ENCODE measurements around the gene CASQ2. TPM values are rescaled to one million over a fixed set of nuclear protein-coding genes. Genes with fewer than 3 reads are reported as not detected.

Gene CASQ2
- total RNA-seq, 1 donor from 2014 or later: 879 TPM

DNA sequence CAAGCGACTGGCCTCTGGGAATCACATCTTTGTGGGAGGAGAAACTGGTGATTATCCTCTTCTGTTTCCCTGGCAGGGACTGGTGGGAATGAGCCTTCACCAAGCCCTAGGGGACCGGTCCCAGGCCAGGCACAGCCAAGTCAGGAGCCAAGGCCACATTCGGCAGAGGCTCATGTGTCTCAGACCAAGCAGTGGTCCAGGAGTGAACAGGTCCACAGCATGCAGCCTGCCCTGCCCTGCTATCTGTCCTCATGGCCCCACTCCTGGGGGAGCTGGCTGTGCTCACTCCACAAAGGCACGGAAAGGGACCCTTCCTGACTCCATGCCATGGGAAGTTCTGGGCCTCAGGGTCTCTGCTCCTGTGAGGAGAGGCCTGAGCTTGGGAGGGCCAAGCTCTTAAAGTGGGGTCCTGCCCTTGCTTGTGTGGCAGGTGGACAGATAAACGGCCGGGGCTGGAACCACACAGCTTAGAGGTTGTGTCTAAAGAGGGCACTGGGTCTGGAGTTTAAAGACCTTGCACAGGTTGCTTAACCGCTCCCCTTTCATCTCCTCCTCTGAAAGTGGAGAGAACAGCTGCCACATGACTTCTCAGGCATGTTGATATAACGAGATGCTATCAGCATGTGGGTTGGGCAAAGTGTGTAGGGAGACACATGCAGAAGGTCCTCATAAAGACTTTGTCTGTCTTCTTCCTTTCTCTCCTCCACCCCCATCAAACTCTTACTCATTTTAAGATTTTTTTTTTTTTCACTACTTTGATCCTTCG is 57.5 kb downstream of the CASQ2 start:
- ATAC-seq: peak; percentile 16
- intact Hi-C loops (cut with micrococcal nuclease): loop anchor here (10.0 kb wide), 1 partner anchor 54 kb away; the partner anchor contains the start of gene CASQ2
- DNase-seq: no peak

- no peak for DNase-seq
- intact Hi-C loops (cut with micrococcal nuclease): loop anchor here (5.0 kb wide), 1 partner anchor 100 kb away; no protein-coding TSS in a partner anchor
- peak; percentile 35 for ATAC-seq
Measured at GRCh38 chr1:115706587-115707425, 61.7 kb downstream of the CASQ2 start.

DNA sequence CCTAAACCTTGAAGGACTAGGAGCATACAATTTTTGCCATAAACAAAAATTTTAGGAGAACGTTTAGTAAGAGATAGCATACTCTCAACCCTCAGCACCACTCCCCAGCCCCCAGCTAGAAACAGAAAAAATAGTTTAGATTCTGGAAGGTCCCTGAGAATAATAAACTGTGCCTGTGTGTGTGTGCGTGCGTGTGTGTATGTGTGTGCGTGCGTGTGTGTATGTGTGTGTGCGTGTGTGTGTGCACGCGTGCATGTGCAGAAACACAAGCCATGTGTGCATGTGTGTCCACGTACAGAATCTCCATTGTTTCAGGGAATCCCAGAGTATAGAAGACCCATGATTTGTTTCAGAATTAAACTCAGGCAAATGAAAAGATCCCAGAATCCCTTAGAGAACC is 62.6 kb downstream of the CASQ2 start:
- intact Hi-C loops (cut with micrococcal nuclease): loop anchor here (5.0 kb wide), 1 partner anchor 99 kb away; no protein-coding TSS in a partner anchor
- DNase-seq: no peak

GRCh38 chr1:115705085-115705951 is 63.2 kb downstream of the CASQ2 start:
- DNase-seq: no peak
- ATAC-seq: no peak
- intact Hi-C loops (cut with micrococcal nuclease): loop anchor here (5.0 kb wide), 1 partner anchor 98 kb away; no protein-coding TSS in a partner anchor

More for the DNA sequence above, 62.6 kb downstream of the CASQ2 start:
- ATAC-seq: no peak

DNA sequence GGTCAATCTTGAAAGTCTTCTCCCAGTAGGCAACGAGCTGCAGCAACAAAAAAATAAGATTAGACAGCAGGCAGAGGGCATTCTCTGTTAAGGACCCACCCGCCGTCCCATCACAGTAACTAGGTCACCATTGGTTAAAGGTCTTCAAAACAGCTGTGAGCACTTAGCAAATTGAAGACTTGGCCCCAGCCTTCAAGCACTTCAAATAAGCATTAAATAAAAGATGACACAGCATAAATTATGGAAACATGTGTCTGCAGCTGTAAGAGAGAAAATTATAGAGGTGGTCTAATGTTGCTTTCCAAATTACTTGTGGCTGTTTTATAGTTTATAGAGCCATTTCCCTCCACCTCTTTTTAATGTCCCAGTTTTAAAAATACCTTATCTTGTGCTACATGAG is 65.6 kb downstream of the CASQ2 start:
- no peak for DNase-seq
- ATAC-seq: peak; percentile 6
- intact Hi-C loops (cut with micrococcal nuclease): no loop called here

- ATAC-seq: no peak
- intact Hi-C loops (cut with micrococcal nuclease): no loop called here
- DNase-seq: no peak
Measured at GRCh38 chr1:115701090-115701489, 67.4 kb downstream of the CASQ2 start.

- intact Hi-C loops (cut with micrococcal nuclease): no loop called here
- DNase-seq: no peak
- no peak for ATAC-seq
Measured at GRCh38 chr1:115697619-115698018, 70.9 kb downstream of the CASQ2 start.

DNA sequence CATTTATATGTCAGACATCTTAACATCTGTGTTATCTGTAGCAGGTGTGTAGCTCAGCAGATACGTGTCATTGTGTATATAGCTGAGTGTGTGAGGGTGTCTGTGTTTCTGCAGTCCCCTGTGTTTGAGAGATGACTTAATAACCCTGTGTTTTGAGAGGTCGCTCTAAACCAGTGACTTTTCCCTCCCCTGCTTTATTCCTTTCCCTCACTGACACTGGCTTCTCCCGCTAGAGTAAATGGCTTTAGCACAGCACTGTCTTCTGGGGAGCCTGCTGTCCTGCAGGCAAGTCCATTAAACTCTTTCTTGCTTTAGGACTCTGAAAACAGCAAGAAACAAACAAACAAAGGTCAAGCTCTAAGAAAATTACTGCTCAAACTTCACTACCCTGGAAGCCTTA is 73.7 kb downstream of the CASQ2 start:
- ATAC-seq: no peak
- intact Hi-C loops (cut with micrococcal nuclease): no loop called here
- DNase-seq: no peak

GRCh38 chr1:115692224-115692623 is 76.3 kb downstream of the CASQ2 start:
- ATAC-seq (peak; percentile 71), DNase-seq (peak; percentile 46)
- intact Hi-C loops (cut with micrococcal nuclease): no loop called here

GRCh38 chr1:115690972-115691371 is 77.5 kb downstream of the CASQ2 start:
- intact Hi-C loops (cut with micrococcal nuclease): no loop called here
- ATAC-seq: no peak
- no peak for DNase-seq

- DNase-seq (no peak), ATAC-seq (no peak)
- intact Hi-C loops (cut with micrococcal nuclease): no loop called here
Measured at GRCh38 chr1:115687744-115688143, 80.8 kb downstream of the CASQ2 start.

DNA sequence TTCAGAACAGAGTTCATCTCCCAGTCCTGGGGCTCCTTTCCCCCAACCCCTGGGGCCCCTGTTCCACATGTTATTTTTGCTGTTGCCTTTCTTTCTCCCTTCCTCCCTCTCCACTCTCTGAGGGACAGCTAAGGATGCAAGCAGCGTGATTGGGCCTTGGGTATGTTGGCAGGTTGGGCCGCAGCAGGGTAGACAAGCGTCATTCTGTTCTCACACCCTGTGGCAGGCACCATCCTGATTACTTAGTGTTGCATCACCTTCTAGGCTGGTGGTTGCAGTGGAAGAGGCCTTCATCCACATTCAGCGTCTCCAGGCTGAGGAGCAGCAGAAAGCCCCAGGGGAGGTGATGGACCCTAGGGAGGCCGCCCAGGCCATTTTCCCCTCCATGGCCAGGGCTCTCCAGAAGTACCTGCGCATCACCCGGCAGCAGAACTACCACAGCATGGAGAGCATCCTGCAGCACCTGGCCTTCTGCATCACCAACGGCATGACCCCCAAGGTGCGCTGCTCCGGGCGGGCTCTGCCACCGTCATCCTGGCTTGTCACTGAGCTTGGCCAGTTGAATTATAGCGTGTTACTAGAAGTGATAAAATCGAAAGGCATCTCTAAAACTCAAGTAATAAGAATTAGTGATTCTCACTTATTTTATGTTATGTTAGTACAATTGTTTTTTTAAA is 83.3 kb downstream of the CASQ2 start:
- DNase-seq: no peak
- no peak for ATAC-seq
- intact Hi-C loops (cut with micrococcal nuclease): no loop called here

- intact Hi-C loops (cut with micrococcal nuclease): no loop called here
- no peak for ATAC-seq
- no peak for DNase-seq
Measured at GRCh38 chr1:115682792-115683191, 85.7 kb downstream of the CASQ2 start.

DNA sequence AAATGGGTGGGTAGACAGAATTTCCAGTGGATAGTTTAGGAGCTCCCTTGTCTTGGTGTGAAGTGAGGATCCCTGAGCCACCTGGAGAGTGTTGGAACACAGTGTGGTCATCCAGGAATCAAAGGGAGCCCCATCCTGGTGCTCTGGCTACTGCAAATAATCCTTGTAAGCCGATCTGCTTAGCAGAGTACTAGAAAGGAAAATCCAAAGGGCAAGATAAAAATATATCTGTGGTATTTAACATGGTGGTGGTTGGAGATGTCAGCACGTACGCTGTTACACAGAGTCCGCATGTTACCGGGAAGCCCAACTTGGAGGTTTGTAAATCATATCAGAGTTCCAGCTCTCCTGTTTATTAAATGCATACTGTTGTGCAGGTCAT is 87.8 kb downstream of the CASQ2 start:
- intact Hi-C loops (cut with micrococcal nuclease): no loop called here
- no peak for DNase-seq
- peak; percentile 77 for ATAC-seq

DNA sequence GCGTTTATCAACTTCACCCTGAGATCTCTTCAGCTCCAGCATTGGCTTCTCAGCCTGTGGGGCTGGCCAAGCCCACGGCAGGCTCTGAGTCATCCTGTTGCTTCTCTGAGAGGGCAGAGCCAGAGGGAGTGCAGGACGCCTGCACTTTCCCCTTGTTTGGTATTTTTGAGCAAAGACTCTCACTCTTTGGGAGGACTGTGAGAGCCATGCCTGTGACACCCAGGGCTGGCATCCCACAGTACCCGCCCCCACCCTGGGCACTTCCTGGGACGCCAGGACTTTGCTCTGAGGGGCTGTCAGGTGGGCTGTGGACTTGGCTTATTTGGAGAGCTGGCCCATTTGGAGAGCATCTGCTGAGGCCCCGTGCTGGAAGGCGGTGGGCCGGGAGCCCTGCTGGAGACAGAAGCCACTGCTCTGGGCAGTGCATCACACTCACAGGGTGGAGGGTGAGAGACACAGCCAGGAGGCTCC is 89.3 kb downstream of the CASQ2 start:
- peak; percentile 67 for DNase-seq
- intact Hi-C loops (cut with micrococcal nuclease): no loop called here
- ATAC-seq: peak; percentile 85

DNA sequence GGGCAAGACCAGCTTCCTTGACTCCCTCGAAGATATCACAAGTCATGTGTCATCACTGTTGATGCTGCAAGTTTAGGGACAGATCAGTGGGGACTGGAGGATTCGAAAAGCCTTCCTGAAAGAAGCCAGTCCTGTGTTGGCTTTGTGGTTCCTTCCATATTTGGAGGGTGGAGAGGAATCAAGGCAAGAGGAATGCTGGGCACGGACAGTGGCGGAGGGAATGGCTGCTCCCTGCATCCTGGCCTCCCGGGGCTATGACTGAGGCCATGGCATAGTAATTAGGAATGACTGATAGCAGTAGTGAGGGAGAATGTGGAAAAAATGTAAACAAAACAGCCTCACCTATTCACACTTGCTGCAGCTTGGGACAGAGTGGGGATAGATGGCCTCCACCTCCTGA is 90.4 kb downstream of the CASQ2 start:
- DNase-seq (no peak), ATAC-seq (no peak)
- intact Hi-C loops (cut with micrococcal nuclease): no loop called here

DNA sequence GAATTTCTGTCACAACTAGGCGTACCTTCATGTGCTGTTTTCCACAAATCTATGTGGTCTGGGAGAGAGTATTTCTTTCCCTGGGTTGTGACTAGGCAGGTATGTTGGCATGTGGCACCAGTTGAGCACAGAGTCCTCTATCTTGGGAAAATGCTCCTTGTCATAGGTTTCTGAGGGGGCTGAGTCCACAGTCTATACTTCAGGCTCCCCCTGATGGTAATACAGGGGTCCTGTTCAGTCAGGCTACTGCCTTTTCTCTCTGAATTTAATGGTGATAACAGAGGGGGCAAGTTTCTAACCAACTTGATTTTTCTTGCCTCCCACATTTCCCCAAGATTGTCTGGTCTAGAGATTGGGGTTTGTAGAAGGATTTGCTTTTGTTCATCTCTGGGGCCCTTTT is 90.9 kb downstream of the CASQ2 start:
- DNase-seq (no peak), ATAC-seq (no peak)
- intact Hi-C loops (cut with micrococcal nuclease): no loop called here

- ATAC-seq: no peak
- no peak for DNase-seq
- intact Hi-C loops (cut with micrococcal nuclease): no loop called here
Measured at GRCh38 chr1:115677182-115677555, 91.3 kb downstream of the CASQ2 start.

Measured in left ventricle myocardium superior (tissue), 1 donor.